HTR-8/SVneo (cell line): ENCODE results near the gene SRSF4.

Experiments
- DNase-seq: peaks from one replicate; pipeline ENCODE4 v3.0.0; 2011; ENCODE audit warnings: low spot score, mixed read lengths; ENCODE audit not compliant: insufficient read length
- FAIRE-seq: peaks from 2 replicates; lab custom pipeline; 2011; peaks lifted over from hg19 to GRCh38; lab: Jason Lieb, UNC

Gene SRSF4

DNA sequence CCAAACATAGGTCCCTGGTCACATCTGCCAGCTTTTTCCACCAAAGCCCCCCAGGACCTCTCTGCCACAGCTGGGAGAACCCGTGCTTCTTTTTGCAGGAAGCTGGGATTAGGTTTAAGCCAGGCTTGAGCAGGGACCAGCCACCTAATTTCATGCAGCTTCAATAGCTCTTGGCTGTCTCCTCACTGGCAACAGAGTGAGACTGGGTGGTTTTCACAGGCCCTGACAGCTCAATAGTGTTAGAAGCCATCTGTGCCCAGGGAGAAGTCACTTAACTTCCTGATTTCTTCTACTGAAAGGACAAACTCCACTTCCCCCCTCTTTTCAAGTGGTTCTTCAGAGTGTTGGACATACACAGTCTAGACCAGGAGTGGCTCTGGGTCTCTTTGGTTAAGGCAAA, 20.4 kb upstream of the SRSF4 start:
- FAIRE-seq (no peak), DNase-seq (no peak)

DNA sequence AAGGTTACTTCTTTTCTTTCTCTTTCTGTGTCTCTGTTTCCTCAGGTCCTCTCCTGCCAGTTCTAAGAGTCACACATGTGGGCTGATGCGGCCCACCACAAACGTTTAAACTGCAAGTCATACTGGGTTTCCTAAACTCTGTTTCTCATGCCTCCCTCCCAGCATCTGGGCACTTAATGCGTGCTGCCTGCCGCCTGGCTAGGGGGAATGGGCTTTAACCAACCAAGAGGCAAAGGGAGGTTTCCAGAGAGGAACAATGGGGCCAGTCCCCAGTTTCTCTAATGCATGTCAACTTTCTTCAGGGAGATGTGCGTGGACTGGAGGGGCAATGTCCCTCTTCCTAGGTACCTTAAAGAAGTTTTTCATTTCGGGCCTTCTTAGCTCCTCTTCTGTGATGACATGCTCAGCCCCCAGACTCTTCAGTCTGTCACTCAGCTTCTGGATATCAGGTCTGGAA, 19.9 kb upstream of the SRSF4 start:
- no peak for DNase-seq
- FAIRE-seq = no peak

DNA sequence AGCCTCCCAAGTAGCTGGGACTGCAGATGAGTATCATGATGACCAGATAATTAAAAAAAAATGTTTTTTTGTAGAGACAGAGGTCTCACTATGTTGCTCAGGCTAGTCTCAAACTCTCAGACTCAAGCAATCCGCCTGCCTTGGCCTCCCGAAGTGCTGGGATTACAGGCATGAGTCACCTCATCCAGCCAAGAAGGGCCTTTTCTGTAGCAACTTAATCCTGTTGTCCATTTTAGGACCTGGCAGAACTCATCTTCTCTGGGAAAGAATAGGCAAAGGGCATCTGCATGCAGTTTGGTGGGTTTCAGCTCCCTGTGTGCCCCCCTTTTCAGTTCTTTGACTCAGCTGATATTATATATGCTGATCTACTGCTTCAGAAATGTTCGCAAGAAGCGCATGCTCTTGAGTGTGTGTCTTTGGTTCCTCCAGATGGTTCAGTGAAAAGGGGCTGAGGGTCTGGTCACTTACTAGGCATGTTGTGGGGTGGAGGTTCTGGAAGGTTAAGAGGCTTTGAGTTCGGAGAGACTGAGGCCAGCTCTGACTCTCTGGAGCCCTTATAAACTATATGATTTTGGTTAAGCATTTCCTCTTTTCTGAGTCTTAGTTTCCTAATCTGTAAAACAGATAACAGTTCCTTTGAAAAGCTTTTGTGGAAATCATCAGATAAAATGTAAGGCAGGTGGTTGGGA, 19.4 kb upstream of the SRSF4 start:
- no peak for FAIRE-seq

DNA sequence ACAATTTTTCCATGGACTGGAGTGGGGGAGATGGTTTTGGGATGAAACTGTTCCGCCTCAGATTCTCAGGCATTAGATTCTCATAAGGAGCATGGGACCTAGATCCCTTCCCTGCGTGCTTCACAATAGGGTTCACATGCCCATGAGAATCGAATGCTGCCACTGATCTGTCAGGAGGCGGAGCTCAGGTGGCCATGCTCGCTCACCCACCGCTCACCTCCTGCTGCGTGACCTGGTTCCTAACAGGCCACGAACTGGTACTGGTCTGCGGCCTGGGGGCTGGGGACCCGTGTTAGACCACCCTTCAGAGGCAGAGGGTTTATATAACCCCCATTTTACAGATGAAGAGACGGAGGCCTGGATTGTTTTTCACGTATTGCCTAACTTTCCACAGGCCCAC, 16.3 kb upstream of the SRSF4 start:
- peak; percentile 4 for FAIRE-seq

More for the DNA sequence above, 19.4 kb upstream of the SRSF4 start:
- DNase-seq = no peak

DNA sequence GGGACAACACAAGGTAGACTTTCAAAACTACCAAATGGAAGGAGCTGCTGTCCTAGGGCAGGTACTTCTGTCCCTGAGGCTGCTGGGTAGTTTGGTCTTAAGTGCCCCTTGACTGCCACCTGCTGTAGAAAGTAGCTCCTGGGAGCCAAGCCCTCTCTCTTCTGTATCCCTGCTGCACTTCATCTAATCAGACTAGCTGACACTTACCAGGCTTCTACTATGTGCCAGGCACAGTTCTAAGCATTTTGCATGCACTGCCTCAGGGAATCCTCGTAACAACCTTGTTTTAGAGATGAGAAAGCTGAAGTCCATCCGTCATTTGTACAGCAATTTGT, 15.9 kb upstream of the SRSF4 start:
- FAIRE-seq (no peak), DNase-seq (peak; percentile 15)

More for the DNA sequence above, 16.3 kb upstream of the SRSF4 start:
- DNase-seq = no peak

DNA sequence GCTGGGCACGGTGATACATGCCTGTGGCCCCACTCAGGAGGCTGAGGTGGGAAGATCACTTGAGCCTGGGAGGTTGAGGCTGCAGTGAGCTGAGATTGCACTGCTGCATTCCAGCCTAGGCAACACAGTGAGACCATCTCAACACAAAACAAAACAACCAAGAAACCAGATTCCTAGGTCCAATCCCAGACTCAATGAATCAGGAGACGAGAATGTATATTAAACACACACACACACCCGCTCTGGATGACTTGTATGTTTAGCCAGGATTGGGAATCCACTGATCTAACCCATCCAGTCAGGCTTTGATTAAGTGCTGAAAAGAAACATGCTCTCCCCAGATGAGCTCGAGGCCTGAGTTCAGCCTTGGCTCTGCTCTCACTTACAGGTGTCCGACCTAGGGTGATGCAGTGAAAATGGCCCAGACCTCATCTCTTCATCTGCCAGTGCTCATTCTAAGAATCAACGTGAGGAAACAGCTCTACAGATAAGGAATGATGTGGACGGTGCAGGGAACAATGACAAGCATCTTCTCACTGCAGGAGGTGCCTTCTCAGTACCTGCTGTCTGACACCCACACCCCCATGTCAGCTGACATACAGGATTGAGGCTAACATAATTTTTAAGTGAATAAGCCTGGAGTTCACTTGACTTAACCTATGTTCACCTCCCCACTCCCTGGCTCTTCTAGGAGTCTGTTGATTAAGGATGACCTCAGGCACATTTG, 15.3 kb upstream of the SRSF4 start:
- FAIRE-seq (no peak), DNase-seq (no peak)

DNA sequence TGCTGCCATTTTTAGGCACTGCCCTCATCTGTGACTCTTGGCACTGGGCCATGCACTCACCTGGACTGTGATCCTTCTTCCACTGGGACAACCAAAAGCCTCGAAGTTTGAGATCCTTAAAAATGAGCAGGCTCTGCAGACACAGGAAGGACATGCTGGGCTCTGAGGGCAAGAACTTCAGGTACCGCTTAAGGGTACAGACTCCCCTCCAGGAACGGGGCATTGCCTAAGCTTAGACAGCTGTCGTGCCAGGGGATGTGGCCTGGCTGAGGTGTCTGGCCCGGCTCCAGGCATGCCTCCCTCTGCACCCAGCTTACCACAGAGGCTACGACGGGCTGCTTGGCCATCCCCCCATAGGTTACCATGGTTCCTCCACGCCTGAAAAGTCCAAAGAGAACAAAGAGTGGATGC, 14.2 kb upstream of the SRSF4 start:
- no peak for FAIRE-seq
- no peak for DNase-seq

DNA sequence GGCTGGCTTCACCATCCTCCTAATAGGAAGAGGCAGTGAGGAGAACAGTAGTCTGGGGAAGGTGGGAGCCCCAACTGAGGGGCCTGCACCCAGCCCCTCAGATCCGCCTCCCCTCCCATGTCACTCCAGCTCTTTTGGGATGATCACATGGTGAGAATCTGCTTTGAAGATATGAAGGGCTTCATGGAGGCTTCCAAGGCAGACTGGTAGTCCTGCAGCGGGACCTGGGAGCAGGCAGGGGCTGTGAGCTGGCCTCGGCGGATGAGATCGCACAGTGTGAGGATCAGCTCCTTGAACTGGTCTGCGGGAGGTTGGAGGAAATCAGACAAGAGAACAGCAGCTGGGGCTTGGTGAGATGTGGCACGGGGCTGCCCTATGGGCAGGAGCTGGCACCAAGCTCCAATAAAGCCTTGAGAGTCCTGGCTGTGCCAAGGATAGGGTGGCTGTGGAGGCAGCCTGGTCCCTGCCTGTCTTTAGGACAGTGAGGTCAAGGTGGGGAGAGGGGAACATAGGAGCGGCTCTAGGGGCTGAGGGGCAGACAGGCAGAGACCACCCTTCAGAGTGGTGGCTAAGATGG, 12.3 kb upstream of the SRSF4 start:
- DNase-seq (no peak), FAIRE-seq (no peak)

DNA sequence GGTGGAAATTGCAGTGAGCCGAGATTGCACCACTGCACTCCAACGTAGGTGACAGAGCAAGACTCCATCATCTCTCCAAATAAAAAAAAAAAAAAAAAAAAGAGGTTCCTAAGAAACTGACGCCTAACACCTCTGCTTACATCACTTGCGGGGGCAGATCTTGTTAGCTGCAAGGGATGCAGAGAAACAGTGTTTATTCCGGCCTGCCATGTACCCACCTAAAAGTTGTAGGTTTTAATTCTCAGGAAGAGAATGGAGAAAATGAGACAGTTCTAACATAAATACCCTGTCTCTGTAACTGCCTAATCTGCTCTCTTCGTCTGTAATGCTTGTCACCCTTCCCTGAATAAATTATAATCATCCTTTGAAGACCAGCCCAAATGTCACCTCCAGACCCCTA, 9.0 kb upstream of the SRSF4 start:
- FAIRE-seq (no peak), DNase-seq (no peak)

DNA sequence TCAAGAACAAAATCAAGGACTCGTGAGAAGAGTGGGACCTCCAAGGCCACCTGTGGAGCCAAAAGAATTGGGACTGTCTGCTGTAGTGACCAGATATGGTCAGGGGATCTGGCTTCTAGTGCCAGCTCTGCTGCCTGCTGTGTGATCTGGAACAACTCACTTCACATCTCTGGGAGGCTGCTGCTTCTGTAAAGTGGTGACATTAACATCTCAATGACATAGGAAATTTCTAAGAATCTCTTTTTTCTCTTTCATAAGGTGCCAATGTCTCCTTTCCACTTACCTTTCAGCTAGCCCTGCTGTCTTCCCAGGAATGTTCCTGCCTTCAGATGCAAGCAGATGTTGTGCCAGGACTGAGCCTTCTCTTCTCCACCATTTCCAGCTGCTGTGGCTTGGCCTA, 5.0 kb upstream of the SRSF4 start:
- DNase-seq (no peak), FAIRE-seq (no peak)

DNA sequence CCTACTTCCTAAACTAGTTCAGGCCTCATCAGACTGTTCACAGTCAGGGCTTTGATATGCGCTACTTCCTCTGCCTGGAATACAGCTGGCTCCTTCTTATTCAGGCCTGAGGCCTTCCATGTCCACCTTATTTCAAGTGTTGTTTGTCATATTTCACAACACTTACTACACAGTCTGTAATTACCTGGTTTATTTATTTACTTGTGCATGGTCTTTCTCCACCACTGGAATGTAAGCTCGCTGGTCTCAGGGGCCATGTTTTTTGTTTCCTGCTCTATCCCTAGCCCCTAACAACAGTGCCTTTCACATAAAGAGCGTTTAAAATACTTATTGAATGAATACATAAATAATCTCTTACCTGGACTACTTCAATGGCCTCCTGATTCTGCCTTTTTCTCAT, 4.6 kb upstream of the SRSF4 start:
- no peak for DNase-seq
- FAIRE-seq = no peak

DNA sequence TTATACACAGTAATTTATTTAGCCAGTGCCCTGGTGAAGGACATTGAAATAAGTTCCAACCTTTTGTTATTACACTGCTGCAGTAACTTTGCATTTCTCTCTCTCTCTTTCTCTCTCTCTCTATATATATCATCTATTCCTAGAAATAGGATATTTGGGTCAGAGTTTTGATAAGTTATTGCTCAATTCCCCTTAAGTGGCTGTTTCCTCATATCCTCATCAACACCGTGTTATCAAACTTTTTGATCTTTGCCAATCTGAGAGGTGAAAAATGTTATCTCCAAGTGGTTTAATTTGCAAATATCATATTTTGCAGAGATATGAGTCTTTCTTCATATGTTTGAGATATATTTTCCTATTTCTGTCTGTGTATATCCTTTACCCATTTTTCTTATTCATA, 1.6 kb upstream of the SRSF4 start:
- FAIRE-seq = no peak
- no peak for DNase-seq

DNA sequence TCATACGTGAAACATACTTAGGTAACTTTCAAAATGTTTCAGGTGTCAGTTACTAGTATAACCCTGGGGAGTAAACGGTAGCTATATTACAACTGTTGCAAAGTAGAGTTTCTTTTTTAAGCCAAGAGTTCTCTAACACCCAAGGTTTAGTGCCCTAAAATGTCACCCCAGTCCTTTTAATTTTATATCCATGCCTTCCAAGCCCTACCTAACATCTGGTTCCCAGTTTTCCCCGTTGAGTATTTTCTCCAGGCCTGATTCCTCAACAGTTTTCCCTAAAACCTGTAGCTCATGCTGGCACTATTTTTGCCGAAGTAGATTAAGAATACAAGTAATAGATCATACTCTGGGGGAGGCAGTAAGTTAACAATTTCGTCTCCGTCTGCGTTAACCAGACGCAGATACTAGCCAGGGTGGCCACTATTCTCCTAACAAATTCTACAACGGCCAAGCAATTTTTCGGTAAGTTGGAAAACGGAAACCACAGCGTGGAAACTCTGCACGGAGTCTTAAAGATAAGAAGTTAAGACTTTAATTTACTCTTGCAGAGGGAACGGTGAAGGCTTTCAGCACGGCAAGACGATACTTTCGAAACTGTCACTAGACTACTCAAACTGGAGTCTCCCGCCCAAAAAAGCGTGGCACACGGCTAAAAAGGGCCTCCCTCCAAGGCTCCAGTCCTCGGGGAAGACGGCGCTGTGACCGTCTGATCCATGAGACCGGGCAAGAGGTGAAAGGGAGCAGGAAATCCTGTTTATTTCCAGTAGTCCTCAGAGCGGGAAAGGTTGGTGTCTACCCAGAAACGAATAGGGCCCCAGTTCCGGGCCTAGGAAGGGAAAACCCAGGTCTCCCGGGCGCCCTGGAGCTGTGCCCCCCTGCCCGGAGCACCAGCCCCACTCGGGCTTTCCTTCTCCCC, 945 bp downstream of the SRSF4 start:
- FAIRE-seq (no peak), DNase-seq (no peak)

DNA sequence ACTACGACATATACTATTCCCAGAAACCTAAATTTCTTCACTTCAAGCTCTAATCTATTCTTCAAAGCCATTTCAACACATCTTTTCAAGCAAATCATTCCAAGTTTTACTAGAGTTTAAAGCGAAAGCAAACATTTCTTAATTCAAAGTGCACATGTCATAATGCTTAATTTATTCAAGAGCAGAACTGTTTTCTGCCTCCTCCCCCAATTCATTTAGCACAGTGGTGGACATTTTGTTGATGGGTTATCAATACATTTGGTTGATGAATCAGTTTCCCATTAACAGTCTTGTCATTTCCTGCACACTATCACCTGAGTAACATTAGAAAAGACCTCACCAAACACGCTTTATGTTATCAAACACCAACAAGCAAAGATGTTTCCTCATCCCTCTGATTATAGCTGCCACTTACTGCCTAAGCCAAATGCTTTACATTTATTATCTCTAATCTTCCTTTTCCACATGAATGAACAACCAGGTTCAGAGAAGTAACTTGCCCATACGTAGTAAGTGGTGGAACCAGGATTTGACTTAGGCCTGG, 2.0 kb downstream of the SRSF4 start:
- no peak for DNase-seq

DNA sequence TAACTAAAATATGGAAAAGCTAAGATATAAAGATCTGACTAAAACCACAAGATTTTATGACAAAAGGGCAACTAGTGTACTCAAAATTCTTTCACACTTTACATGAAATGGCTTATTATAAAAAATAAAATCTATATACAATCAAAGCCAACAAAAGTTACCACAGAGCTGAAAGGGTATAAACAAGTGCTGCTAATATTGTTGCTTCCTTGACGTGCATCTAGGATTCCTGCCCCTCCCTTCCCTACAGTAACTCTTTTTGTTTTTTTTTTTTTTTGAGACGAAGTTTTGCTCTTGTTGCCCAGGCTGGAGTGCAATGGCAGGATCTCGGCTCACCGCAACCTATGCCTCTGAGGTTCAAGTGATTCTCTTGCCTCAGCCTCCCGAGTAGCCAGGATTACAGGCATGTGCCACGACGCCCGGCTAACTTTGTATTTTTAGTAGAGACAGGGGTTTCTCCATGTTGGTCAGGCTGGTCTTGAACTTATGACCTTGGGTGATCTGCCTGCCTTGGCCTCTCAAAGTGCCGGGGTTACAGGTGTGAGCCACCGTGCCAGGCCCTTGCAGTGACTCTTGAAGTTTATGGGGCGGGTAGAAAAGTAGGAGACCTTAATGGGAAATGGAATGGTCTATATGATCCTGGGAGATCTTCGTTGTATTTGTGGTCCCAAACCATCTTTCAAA, 4.5 kb downstream of the SRSF4 start:
- no peak for DNase-seq
- FAIRE-seq = no peak

More for the DNA sequence above, 2.0 kb downstream of the SRSF4 start:
- FAIRE-seq = no peak

DNA sequence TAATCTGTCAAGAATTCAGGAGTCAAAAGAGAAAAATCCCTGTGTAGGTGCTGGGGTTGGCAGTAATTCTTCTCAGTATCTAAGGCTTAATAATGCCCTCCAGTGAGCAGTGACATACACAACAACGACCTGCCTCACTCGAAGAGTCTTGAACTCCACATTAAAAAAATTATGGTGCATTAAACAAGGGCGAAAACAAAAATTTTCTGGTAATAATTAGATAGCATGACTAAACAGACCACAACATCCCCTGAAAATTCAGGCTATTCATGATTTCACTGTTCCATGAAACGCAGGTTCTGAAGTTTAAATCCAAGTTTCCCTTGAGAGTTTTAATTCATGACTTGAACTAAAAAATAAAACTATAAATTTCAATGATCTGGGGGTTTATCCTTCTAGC, 5.1 kb downstream of the SRSF4 start:
- no peak for FAIRE-seq

DNA sequence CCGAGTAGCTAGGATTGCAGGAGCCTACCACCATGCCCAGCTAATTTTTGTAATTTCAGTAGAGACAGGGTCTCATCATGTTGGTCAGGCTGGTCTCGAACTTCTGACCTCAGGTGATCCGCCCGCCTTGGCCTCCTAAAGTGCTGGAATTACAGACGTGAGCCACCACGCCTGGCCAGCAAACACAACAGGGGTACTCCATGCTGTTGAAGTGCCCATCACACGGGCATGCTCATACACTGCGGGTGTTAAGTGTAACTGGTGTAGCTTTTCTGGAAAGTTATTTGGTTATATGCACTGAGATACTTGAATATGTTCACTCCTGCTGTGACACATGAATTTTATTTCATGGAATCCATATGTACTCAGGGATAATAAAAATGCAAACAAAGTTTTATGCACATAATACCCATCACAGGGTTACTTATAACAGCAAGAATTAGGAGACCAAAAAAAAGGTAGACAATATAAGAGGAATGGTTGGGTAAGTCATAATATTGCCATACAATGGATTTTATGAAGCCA, 9.2 kb downstream of the SRSF4 start:
- no peak for FAIRE-seq

More for the DNA sequence above, 5.1 kb downstream of the SRSF4 start:
- DNase-seq = no peak

DNA sequence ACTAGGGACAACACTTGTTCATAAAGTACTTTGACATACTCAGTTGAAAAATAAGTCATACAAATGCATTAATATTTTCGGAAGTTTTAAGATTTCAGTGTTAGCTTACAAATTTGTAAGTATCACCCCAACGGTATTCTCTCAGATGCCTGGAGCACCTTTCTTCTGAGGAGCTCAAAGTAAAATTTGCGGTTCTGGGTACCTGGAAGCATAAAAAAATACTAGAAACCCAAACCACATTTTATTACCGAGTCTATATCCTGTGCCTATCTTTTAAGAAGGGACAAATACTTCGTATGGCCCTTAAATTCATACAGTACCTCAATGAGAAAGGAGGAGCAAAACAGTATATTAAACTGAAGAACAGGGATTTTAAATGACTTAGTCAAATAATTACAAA, 10.2 kb downstream of the SRSF4 start:
- DNase-seq (no peak), FAIRE-seq (no peak)

More for the DNA sequence above, 9.2 kb downstream of the SRSF4 start:
- no peak for DNase-seq

DNA sequence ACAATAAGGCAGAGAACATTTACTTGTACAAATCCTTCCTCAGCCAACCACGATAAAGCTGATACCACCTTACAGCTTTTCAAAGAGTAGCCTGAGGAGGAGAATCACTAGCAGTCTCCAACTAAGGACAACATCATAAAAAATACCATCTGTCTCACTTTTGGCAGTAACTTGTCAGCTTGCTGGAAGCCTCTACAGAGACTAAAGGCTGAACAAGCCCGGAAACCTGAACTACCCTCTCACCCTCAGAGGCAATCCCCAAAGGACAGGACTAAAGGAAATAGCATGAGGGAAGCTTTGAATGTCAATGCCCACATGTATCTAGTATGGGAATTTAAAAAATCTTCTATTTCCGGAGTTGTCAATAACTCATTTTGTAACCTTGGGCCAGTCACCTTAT, 10.6 kb downstream of the SRSF4 start:
- no peak for DNase-seq
- no peak for FAIRE-seq
